OCI-LY3 (cell line): Measurements from ENCODE around the gene B4GALT1.

Source experiments
- EZH2phosphoT487 ChIP-seq: fragments of 200-600 bp; shearing (Covaris generic); IDR thresholded peaks from 2 replicates; pipeline ENCODE4 v1.6.1; 2018; ENCODE audit warnings: antibody characterized with exemption, mixed run types, low read depth
- TF ChIP-seq, protein P1 (sequence below): fragments of 200-600, 300-600 bp; sonication (generic); IDR thresholded peaks from 2 replicates; pipeline ENCODE4 v1.5.1; 2014; ENCODE audit warnings: antibody characterized with exemption, low read length, low read depth

DNA sequence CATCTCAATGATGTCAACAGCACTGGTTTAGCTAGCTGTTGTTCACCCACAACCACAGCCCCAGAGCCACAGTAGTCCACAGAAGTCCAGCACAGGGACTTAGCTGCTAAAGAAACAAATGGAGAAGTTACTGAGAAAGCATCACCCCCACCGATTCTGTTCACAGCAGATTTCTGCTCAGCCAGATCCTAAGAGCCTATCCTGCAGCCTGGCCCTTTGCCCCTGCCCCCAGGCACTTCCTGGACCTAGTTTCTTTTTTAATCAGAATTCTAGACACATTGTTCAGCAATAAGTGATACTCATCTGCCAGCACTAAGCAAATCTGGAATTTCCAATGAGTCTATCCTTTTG lies 7.4 kb downstream of the B4GALT1 start:
- TF ChIP-seq, protein P1, sequence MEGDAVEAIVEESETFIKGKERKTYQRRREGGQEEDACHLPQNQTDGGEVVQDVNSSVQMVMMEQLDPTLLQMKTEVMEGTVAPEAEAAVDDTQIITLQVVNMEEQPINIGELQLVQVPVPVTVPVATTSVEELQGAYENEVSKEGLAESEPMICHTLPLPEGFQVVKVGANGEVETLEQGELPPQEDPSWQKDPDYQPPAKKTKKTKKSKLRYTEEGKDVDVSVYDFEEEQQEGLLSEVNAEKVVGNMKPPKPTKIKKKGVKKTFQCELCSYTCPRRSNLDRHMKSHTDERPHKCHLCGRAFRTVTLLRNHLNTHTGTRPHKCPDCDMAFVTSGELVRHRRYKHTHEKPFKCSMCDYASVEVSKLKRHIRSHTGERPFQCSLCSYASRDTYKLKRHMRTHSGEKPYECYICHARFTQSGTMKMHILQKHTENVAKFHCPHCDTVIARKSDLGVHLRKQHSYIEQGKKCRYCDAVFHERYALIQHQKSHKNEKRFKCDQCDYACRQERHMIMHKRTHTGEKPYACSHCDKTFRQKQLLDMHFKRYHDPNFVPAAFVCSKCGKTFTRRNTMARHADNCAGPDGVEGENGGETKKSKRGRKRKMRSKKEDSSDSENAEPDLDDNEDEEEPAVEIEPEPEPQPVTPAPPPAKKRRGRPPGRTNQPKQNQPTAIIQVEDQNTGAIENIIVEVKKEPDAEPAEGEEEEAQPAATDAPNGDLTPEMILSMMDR = no peak
- no peak for TF ChIP-seq EZH2phosphoT487
